ENCODE data around the gene MSI2. TPM values are rescaled to one million over a fixed set of nuclear protein-coding genes. Genes with fewer than 3 reads are reported as not detected.

Gene MSI2
- polyA plus RNA-seq, 1 experiment = 9.2 TPM

DNA sequence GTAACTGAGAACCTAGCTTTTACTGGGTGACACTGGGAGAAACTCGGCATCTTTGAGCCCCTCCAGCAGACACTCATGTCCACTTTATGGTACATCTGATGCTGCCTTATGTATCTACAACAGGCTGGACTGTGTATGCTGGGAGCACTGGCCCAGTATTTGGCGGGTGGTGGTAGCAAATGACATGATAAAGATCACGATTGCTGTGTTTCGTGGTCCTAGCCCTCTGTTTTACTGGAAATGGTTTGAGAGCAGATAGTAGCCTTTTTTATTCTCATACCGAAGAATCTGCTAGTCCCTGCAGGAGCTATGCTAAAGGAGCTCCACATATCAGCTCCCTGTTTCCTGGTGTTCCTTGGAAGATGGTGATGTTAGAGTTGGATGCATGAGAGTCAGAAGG is 338.4 kb downstream of the MSI2 start:
- DNase-seq (ENCODE audit: low read depth) = no peak
- H3K36me3 ChIP-seq (ENCODE audit: control insufficient read depth, insufficient read depth, low read length) = no peaks in the 10 kb centered on the region
- TF ChIP-seq, protein P1, sequence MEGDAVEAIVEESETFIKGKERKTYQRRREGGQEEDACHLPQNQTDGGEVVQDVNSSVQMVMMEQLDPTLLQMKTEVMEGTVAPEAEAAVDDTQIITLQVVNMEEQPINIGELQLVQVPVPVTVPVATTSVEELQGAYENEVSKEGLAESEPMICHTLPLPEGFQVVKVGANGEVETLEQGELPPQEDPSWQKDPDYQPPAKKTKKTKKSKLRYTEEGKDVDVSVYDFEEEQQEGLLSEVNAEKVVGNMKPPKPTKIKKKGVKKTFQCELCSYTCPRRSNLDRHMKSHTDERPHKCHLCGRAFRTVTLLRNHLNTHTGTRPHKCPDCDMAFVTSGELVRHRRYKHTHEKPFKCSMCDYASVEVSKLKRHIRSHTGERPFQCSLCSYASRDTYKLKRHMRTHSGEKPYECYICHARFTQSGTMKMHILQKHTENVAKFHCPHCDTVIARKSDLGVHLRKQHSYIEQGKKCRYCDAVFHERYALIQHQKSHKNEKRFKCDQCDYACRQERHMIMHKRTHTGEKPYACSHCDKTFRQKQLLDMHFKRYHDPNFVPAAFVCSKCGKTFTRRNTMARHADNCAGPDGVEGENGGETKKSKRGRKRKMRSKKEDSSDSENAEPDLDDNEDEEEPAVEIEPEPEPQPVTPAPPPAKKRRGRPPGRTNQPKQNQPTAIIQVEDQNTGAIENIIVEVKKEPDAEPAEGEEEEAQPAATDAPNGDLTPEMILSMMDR (IDR thresholded peaks at IDR 0.05; ENCODE audit: insufficient read depth, low read depth, low read length) = no peak
- ChIA-PET POLR2A (interaction anchor here (0.6 kb wide), 1 partner anchor 560 kb away, joined by 10 read pairs; no protein-coding TSS in a partner anchor), CTCF (interaction anchor here (0.6 to 2.7 kb wide), 5 partner anchors 71 to 406 kb away, joined by 3 to 12 read pairs (median 3); no protein-coding TSS in a partner anchor)
- H3K4me3 ChIP-seq (ENCODE audit: low read depth, low read length) = no peak overlapping the region
- no peaks in the 10 kb centered on the region; the same call in 1 of the 2 replicates for H3K27me3 ChIP-seq (ENCODE audit: control insufficient read depth, insufficient read depth, low read length)

DNA sequence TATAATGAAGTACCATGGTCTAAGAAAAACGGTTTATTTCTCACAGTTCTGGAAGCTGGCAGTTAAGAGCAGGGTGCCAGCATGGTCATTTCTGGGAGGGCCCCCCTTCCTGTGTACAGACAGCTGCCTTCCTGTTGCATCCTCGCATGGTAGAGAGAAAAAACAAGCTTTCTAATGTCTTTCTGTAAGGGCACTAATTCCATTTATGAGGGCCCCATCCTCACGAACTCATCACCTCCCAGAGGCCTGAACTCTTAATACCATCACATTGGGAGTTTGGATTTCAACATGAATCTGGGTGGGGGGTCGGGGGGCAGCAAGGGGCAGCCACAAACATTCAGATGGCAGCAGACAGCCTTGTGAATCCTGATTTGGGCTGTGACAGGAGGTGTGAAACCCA is 339.1 kb downstream of the MSI2 start:
- no peak for DNase-seq (ENCODE audit: low read depth)
- Histone ChIP-seq H3K4me3 (ENCODE audit: low read depth, low read length) (no peak overlapping the region), H3K36me3 (ENCODE audit: control insufficient read depth, insufficient read depth, low read length) (no peaks in the 10 kb centered on the region), H3K27me3 (ENCODE audit: control insufficient read depth, insufficient read depth, low read length) (no peaks in the 10 kb centered on the region; the same call in 1 of the 2 replicates)
- ChIA-PET POLR2A (no interaction called here), CTCF (interaction anchor here (0.6 to 2.7 kb wide), 5 partner anchors 70 to 352 kb away, joined by 3 to 12 read pairs (median 3); no protein-coding TSS in a partner anchor)
- TF ChIP-seq, protein P1 (IDR thresholded peaks at IDR 0.05; ENCODE audit: insufficient read depth, low read depth, low read length) = no peak

GRCh38 chr17:57595947-57596695 is 339.8 kb downstream of the MSI2 start:
- no peak for DNase-seq (ENCODE audit: low read depth)
- TF ChIP-seq, protein P1 (IDR thresholded peaks at IDR 0.05; ENCODE audit: insufficient read depth, low read depth, low read length) = no peak
- no peaks in the 10 kb centered on the region for H3K27me3 ChIP-seq (ENCODE audit: control insufficient read depth, insufficient read depth, low read length)
- CTCF ChIA-PET = interaction anchor here (1.0 to 2.7 kb wide), 5 partner anchors 69 to 352 kb away, joined by 3 to 12 read pairs (median 4); no protein-coding TSS in a partner anchor
- POLR2A ChIA-PET = no interaction called here
- no peaks in the 10 kb centered on the region for H3K36me3 ChIP-seq (ENCODE audit: control insufficient read depth, insufficient read depth, low read length)
- no peak overlapping the region for H3K4me3 ChIP-seq (ENCODE audit: low read depth, low read length)

- POLR2A ChIA-PET = no interaction called here
- DNase-seq (ENCODE audit: low read depth) = no peak
- Histone ChIP-seq H3K36me3 (ENCODE audit: control insufficient read depth, insufficient read depth, low read length) (no peaks in the 10 kb centered on the region), H3K4me3 (ENCODE audit: low read depth, low read length) (no peak overlapping the region), H3K27me3 (ENCODE audit: control insufficient read depth, insufficient read depth, low read length) (no peaks in the 10 kb centered on the region)
- TF ChIP-seq, protein P1 (IDR thresholded peaks at IDR 0.05; ENCODE audit: insufficient read depth, low read depth, low read length) = no peak
- CTCF ChIA-PET = interaction anchor here (0.7 to 6.0 kb wide), 31 partner anchors 9 to 353 kb away, joined by 3 to 74 read pairs (median 4); no protein-coding TSS in a partner anchor
Measured at GRCh38 chr17:57597101-57597500, 340.8 kb downstream of the MSI2 start.
